Endothelial cell of umbilical vein (primary cell): ENCODE results near the gene ST6GALNAC2. TPM values are rescaled to one million over a fixed set of nuclear protein-coding genes. Genes with fewer than 3 reads are reported as not detected.

Experiments
- BruUV-seq: library from RNA; stranded (reverse); fragments of 400-500 nt; replicated peaks from 2 replicates; lab custom pipeline; 2021; lab: Mats Ljungman, UMichigan
- CTCF ChIA-PET: fragments of 300-600, 350-600 bp; sonication (Branson Sonifier 250); formaldehyde crosslinking; loops from one replicate; lab custom pipeline; 2021; ENCODE audit warnings: antibody characterized with exemption, inconsistent platforms; lab: Charles Lee
- POLR2A ChIA-PET: fragments of 300-600, 350-600 bp; sonication (Branson Sonifier 250); formaldehyde crosslinking; loops from one replicate; lab custom pipeline; 2021; ENCODE audit warnings: antibody characterized with exemption, inconsistent platforms; lab: Charles Lee
- DNase-seq: peaks from one replicate; pipeline ENCODE4 v3.0.0-alpha.2; 2011; ENCODE audit warnings: low read depth, low spot score
- FAIRE-seq: peaks from 2 replicates; lab custom pipeline; 2011; peaks lifted over from hg19 to GRCh38; lab: Jason Lieb, UNC
- H2AFZ ChIP-seq: 2 replicates; pipeline ENCODE4 v1.6.0; 2012; ENCODE audit warnings: low read depth, low read length, control low read depth, inconsistent platforms
- H3K27ac ChIP-seq: 2 replicates; pipeline ENCODE4 v1.5.1; 2011; ENCODE audit warnings: low read depth, mild to moderate bottlenecking, control low read depth, low read length, moderate library complexity; ENCODE audit not compliant: insufficient read depth
- H3K27me3 ChIP-seq, 2 experiments: 2 replicates each; pipeline versions ENCODE4 v1.6.0 to v1.6.1; 2011; ENCODE audit warnings: low read length in 2 of 2, mixed read lengths in 1 of 2; ENCODE audit not compliant: control insufficient read depth in 2 of 2, insufficient read depth in 2 of 2
- H3K36me3 ChIP-seq, 2 experiments: 2 replicates in 1 of 2; 3 replicates in 1 of 2; pipeline ENCODE4 v1.5.1; 2011; ENCODE audit warnings: low read length in 2 of 2, mild to moderate bottlenecking in 1 of 2, moderate library complexity in 1 of 2; ENCODE audit not compliant: control insufficient read depth in 2 of 2, insufficient read depth in 2 of 2; ENCODE audit errors: extremely low read depth in 1 of 2
- H3K4me1 ChIP-seq: 3 replicates; pipeline ENCODE4 v1.5.1; 2011; ENCODE audit warnings: mild to moderate bottlenecking, low read length; ENCODE audit not compliant: control insufficient read depth, insufficient read depth; ENCODE audit errors: extremely low read depth
- H3K4me2 ChIP-seq: 2 replicates; pipeline ENCODE4 v1.6.1; 2011; ENCODE audit warnings: low read length, control low read depth, mixed read lengths; ENCODE audit not compliant: insufficient read depth
- H3K4me3 ChIP-seq, 3 experiments: fragments of 200-600 bp in 1 of 3; sonication (generic), shearing (Covaris generic) in 1 of 3; replicated peaks in 1 of 3; 2 replicates each; pipeline ENCODE4 v1.5.1; 2011 to 2016; ENCODE audit warnings: control low read depth in 3 of 3, low read length in 3 of 3, mild to moderate bottlenecking in 2 of 3, inconsistent platforms in 1 of 3, low read depth in 1 of 3, moderate library complexity in 1 of 3; ENCODE audit not compliant: insufficient read depth in 1 of 3
- H3K79me2 ChIP-seq: 2 replicates; pipeline ENCODE4 v1.6.0; 2012; ENCODE audit warnings: low read length, inconsistent platforms; ENCODE audit not compliant: control insufficient read depth, insufficient read depth
- H3K9ac ChIP-seq: replicated peaks from 2 replicates; pipeline ENCODE3; 2011; ENCODE audit warnings: low read length, control low read depth; ENCODE audit not compliant: insufficient read depth; ENCODE audit errors: extremely low read depth
- H3K9me1 ChIP-seq: replicated peaks from 3 replicates; pipeline ENCODE4 v1.6.0; 2011; ENCODE audit warnings: mild to moderate bottlenecking, low read length; ENCODE audit not compliant: control insufficient read depth, insufficient read depth; ENCODE audit errors: extremely low read depth
- H3K9me3 ChIP-seq: replicated peaks from 2 replicates; pipeline ENCODE4 v1.5.1; 2012; ENCODE audit warnings: low read length, inconsistent platforms; ENCODE audit not compliant: control insufficient read depth, insufficient read depth
- H4K20me1 ChIP-seq: replicated peaks from 2 replicates; pipeline ENCODE3; 2011; ENCODE audit warnings: mild to moderate bottlenecking, low read length; ENCODE audit not compliant: control insufficient read depth, insufficient read depth; ENCODE audit errors: extremely low read depth
- CTCF ChIP-seq, 2 donors: IDR thresholded peaks; 1 replicate in 1 of 2; 2 replicates in 1 of 2; pipeline ENCODE4 v1.5.1; 2011; ENCODE audit warnings: low read length in 2 of 2, mild to moderate bottlenecking in 2 of 2, moderate library complexity in 2 of 2, control low read depth in 1 of 2, inconsistent platforms in 1 of 2, low read depth in 1 of 2; ENCODE audit not compliant: insufficient read depth in 1 of 2; ENCODE audit errors: extremely low read depth in 1 of 2
- EZH2 ChIP-seq: IDR thresholded peaks from 2 replicates; pipeline ENCODE4 v1.6.1; 2012; ENCODE audit warnings: borderline replicate concordance, low read depth, mild to moderate bottlenecking, moderate library complexity, low read length, inconsistent platforms; ENCODE audit not compliant: severe bottlenecking
- FOS ChIP-seq: IDR thresholded peaks from 2 replicates; pipeline ENCODE4 v1.6.1; 2011; ENCODE audit warnings: mild to moderate bottlenecking, low read length, moderate library complexity, borderline replicate concordance; ENCODE audit not compliant: insufficient read depth
- GATA2 ChIP-seq: IDR thresholded peaks from 2 replicates; pipeline ENCODE4 v1.7.0; 2011; ENCODE audit warnings: low read depth, mild to moderate bottlenecking, moderate library complexity, mixed read lengths, low read length; ENCODE audit not compliant: insufficient read length, insufficient read depth
- JUN ChIP-seq: IDR thresholded peaks from 2 replicates; pipeline ENCODE4 v1.6.1; 2011; ENCODE audit warnings: borderline replicate concordance, low read depth; ENCODE audit not compliant: insufficient read length, insufficient read depth
- MAX ChIP-seq: IDR thresholded peaks from 2 replicates; pipeline ENCODE4 v1.6.1; 2011; ENCODE audit not compliant: insufficient read depth, insufficient read length
- MYC ChIP-seq: IDR thresholded peaks from one replicate; pipeline ENCODE4 v1.6.1; 2011; ENCODE audit warnings: mild to moderate bottlenecking, low read depth, low read length
- POLR2A ChIP-seq: IDR thresholded peaks from 2 replicates; pipeline ENCODE4 v1.6.1; 2012; ENCODE audit warnings: low read depth, mild to moderate bottlenecking, control low read depth, low read length
- POLR2AphosphoS5 ChIP-seq: IDR thresholded peaks from 2 replicates; pipeline ENCODE4 v1.6.1; 2012; ENCODE audit warnings: low read depth, mild to moderate bottlenecking, control low read depth, low read length, moderate library complexity; ENCODE audit not compliant: insufficient read depth
- dilution Hi-C: fragments of 300-500 bp; cut with MboI; formaldehyde crosslinking; loops from one replicate; pipeline ENCODE4 v1.15.0; 2019; ENCODE audit warnings: low sequenced_read_pairs; ENCODE audit not compliant: extremely low pct_ligation_motif_present
- intact Hi-C: fragments of 100-400 bp; cut with micrococcal nuclease; formaldehyde crosslinking; loops from one replicate; pipeline ENCODE4 v1.10.0; 2022
- polyA plus RNA-seq, 4 experiments: library from polyadenylated mRNA; depleted of rRNA in 3 of 4; stranded (reverse) in 3 of 4; unstranded in 1 of 4; fragments of >200 nt; gene quantifications; 2 replicates each; pipeline versions ENCODE4 v1.2.1 to v1.2.3, GENCODE V29; 2011 to 2012; ENCODE audit warnings: missing spikeins in 1 of 4
- total RNA-seq: library from RNA; stranded (reverse); gene quantifications from 2 replicates; pipeline ENCODE4 v1.2.3, GENCODE V29; 2021

The ST6GALNAC2 gene
- total and polyA plus RNA-seq, 2 donors (not counting 3 experiments of a cell fraction or from before 2014, with no cell fraction given), result 0.59 to 1.7 TPM

- peaks cover 12% of the 10 kb centered on the region for H3K4me1 ChIP-seq
- dilution Hi-C loops (no loop called here), intact Hi-C loops (no loop called here)
- H3K4me3 ChIP-seq, result no peak overlapping the region
- TF ChIP-seq JUN (no peak), CTCF (IDR thresholded peaks at IDR 0.05; ENCODE audit: extremely low read depth in 1 of 2, insufficient read depth in 1 of 2, low read depth in 1 of 2, low read length in 2 of 2) (no peak), FOS (no peak), MAX (no peak), POLR2A (no peak), GATA2 (no peak), MYC (no peak), EZH2 (no peak), POLR2AphosphoS5 (no peak)
- no peaks in the 10 kb centered on the region for H4K20me1 ChIP-seq
- BruUV-seq, result no TSS peak
- H2AFZ ChIP-seq, result no peak overlapping the region
- H3K27ac ChIP-seq, result no peak overlapping the region
- H3K4me2 ChIP-seq, result no peak overlapping the region
- H3K9me1 ChIP-seq, result no peaks in the 10 kb centered on the region
- no peaks in the 10 kb centered on the region for H3K79me2 ChIP-seq
- no peak for DNase-seq
- ChIA-PET CTCF (interaction anchor here (1.3 to 1.8 kb wide), 4 partner anchors 13 to 133 kb away, joined by 3 to 13 read pairs (median 6); no protein-coding TSS in a partner anchor), POLR2A (no interaction called here)
- H3K36me3 ChIP-seq, result no peaks in the 10 kb centered on the region
- FAIRE-seq, result no peak
- H3K27me3 ChIP-seq, result peaks cover 0 to 3% of the 10 kb centered on the region in 2 experiments
- H3K9ac ChIP-seq, result no peak overlapping the region
- no peaks in the 10 kb centered on the region for H3K9me3 ChIP-seq
Observed at GRCh38 chr17:76549215-76549518, 36.5 kb downstream of the ST6GALNAC2 start.
